ENCODE results near the gene ABL1.

Gene ABL1

DNA sequence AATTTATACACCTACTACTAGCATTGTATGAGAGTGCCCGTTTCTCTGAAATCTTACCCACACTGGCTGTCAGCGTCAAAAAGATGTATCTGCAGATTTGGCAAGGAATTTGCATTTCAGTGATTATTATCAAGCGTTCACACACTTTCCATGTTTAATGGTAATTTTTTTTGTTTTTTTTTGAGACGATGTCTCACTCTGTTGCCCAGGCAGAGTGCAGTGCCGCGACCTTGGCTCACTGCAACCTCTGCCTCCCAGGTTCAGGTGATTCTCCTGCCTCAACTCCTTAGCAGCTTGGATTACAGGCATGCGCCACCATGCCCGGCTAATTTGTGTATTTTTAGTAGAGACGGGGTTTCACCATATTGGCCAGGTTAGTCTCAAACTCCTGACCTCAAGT, 14.3 kb downstream of the ABL1 start:
- DNase-seq (ENCODE audit: low read depth in 2 of 2): no peak

DNA sequence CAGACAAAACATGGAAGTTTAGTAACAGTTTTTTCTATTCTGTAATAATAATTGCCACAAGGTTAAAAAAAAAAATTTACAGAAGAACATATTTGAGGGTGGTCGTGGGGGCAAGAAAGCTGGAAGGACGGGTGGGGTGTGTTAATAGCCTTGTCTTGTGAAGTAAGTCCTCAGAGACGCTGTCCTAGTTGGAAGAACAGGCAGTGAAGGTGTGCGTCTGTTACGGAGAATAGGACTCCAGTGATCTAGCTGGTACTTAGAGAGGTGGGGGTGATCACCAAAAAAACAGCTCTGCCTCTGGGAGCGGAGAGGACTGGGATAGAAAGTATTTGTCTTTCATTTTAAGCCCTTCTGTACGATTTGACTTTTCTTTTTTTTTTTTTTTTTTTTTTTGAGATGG, 17.7 kb downstream of the ABL1 start:
- DNase-seq (ENCODE audit: low read depth in 2 of 2): no peak

DNA sequence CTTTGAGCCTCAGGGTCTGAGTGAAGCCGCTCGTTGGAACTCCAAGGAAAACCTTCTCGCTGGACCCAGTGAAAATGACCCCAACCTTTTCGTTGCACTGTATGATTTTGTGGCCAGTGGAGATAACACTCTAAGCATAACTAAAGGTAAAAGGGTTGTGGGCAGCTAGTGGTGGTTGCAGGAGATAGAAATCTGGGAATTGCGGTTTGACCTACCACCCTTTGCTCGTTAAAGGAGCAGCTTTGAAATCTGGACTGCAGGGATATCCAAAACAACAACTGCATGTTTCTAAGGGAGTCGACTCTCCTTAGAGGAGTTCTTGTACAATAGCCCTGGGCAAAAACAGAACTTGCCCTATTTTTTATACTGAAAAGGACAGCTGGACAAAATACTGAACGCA, 19.0 kb downstream of the ABL1 start:
- no peak for DNase-seq (ENCODE audit: low read depth in 2 of 2)

DNA sequence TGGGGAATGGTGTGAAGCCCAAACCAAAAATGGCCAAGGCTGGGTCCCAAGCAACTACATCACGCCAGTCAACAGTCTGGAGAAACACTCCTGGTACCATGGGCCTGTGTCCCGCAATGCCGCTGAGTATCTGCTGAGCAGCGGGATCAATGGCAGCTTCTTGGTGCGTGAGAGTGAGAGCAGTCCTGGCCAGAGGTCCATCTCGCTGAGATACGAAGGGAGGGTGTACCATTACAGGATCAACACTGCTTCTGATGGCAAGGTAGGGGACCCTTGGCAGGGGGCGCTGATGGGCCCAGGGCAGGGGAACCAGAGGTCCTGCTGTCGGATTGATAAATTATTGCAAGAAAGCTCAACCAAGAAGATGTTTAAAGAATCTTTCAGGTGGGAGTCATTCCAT, 19.8 kb downstream of the ABL1 start:
- no peak for DNase-seq (ENCODE audit: low read depth in 2 of 2)

DNA sequence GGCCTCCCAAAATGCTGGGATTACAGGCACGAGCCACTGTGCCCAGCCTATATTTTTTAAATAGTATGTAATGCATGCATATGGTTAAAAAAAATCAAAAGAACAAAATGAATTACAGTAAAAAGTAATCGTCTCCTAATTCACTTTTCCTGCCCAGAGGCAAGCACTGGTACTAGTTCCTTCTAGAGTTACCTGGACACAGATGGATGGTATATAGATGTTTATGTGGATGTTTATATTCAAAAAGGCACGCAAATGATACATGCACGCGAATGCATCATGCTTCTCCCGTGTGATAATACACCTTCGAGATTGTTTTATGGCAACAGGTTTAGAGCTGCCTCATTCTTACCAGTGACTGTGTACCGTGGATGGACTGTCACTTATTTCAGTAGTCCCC, 21.4 kb downstream of the ABL1 start:
- DNase-seq (ENCODE audit: low read depth in 2 of 2): no peak

DNA sequence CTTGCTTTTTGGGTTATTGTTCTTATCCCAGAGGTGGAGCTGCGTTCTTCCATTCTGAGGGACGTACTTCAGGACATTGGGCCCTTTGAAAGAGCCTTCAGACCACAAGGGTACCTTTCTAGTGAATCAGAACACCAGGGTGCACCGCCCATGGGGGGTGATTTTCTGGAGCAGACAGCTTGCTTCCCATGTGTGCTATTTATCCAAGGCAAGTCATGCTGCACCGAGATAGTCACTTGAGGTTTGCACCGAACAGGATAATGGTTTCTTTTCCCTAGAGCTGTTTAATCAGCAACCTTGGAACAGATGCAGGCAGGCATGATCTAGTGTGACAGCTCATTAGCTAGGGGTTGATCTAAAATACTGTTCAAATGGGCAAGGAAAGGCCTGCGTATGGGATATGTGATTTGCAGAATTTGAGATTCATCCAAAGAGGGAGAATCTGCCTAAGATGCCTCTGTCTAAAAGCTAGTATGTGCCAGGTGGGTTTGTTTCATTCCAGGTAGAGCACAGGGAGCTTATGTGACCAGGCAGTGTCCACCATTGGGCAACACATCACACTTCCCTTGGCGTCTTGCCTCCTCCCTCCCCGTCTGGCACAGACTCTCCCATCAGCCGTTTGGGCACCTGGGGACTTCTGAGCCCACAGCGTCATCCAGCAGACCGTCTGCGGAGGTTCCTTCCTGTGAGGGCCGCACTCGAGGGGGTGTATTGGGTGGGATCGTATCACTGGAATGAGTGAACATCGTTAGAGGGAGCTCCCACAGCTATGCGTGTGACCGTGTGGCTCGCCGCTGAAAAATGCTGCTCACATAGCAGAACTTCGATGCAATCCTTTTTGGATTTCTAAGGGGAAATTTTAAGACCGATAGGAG, 23.0 kb downstream of the ABL1 start:
- no peak for DNase-seq (ENCODE audit: low read depth in 2 of 2)

DNA sequence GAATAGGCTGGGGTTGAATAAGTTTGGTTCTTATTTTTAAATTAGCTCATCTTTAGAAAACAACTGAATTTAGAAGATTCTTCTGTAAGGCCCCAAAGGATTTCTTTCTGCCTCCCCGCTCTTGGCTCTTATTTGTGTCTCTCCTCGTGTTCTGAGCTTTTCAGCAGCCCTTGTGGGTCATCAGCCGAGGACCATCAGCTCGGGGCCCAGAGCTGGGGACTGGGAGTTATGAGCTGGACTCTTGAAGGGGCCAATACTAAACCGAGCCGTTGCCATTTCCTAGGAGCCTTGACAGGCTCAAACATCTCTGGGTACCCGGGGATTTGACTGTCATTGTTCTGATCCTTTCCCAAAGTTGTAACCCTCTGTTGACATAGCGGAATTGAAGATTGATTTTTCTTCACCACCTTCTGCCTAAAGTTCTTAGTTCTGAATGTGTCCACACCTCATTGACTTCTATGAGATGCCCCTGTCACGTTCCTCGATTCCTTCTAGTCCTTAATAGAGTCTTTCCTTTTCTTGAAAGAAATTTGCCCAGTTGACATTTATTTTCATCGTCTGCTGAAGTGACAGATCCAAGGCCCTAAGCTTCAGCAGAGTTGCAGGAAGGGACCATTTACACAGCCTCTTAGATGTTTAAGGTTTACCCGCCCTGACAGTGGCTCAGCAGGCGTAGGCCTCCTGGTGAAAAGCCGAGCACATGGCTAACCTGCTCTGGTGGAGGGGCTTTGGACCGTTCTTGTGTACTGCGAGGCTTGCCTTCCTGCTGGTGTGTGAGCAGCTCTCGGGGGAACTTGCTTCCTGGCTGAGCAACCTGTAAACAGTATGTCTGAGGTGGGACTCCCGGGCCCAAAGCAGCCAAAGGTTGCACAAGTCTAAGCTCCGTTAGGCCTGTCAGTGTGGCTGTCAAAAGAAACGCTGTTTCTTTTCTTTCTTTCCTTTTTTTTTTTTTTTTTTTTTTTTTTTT, 24.0 kb downstream of the ABL1 start:
- no peak for DNase-seq (ENCODE audit: low read depth in 2 of 2)

DNA sequence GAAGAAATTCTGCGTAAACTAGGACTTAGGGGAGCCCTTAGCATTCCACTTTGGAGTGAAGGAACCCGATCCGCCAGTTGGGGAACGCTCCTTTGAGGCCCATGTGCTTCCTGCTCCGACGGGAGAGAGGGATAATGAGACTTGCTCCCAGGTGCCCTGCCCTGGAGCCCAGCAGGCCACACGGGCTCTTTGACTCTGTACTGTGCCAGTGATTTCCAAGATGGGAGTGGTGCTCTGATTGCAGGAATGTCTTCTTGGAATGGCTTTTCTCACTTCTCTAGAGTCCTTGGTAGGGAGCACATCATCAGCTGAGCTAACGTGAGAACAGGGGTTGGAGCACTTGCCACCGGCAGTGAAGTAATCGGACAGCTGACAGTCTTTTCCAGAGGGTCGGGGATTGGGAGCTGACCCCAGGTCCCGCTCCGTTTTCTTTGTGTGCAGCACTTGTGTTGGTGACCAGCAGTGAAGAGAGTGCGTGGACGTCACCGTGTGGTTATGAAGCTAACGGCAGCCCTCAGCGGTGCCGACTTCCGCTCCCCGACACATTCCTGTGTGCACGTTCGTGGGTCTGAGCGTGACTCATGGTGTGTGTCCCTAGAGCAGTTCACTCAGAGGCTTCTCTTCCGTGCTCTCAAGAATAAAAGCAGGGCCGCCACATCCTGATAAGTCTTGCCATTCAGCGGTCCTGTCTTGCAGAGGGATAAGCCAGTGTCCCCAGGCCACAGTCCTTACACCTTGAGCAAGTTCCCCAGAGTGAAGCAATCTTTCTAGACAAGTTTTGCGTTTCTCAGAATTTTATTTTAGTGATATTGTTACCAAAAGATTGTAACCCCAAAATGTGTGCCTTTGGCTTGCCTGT, 25.6 kb downstream of the ABL1 start:
- no peak for DNase-seq (ENCODE audit: low read depth in 2 of 2)

DNA sequence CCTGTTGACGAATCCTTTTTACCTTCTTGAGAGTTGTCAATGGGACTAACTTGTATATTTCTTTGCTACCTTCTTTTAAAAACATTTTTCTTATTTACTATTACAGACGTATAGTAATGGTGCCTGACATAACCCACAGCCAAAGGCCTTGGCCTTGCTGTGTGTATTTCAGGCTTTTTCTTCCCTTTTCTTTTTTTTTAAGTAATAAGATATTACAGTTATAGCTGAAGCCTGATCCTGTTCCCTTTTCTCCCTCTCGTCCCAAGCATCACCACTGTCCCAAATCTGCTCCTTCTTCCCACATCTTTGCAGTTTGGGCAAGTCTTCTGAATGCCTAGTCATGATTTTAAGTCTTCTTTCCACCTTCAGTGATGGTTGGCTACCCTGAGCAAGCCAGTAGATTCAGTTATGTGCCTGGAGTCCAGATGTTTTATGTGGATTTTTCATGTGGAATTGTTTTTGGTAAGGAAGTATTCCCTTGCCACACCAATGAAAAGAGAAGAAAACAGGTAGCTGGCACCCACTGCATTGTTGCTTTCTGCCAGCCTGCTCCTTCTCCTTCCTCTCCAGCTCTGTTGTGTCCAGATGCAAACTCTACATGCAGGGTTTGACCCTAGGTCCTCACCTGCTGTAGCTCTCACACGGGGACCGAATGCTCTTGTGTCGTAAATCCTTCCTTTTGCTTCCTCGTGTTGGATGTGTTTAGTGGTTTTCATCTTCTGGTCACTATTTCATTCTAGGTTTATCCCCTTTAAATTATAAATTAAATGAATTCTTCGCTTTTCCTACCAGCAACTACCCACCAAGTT, 26.5 kb downstream of the ABL1 start:
- DNase-seq (ENCODE audit: low read depth in 2 of 2): no peak

DNA sequence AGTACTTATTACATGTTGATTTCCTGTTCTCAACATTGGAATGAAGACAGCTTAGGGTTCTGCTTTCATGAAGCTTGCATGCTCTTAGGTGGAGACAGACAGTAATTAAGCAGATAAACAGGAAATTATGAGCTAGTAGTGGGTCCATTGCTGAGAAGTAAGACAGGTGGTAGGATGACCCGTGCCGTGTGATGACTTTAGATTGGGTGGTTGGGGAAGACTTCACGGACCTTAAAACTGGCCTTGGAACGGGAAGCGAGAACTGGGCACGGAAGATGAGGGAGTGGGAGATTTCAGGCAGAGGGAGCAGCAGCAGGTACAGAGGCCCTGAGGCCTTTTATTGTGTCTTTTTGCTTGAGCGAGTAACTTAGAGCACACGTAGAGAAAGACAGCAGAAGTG, 27.2 kb downstream of the ABL1 start:
- DNase-seq (ENCODE audit: low read depth in 2 of 2): no peak

DNA sequence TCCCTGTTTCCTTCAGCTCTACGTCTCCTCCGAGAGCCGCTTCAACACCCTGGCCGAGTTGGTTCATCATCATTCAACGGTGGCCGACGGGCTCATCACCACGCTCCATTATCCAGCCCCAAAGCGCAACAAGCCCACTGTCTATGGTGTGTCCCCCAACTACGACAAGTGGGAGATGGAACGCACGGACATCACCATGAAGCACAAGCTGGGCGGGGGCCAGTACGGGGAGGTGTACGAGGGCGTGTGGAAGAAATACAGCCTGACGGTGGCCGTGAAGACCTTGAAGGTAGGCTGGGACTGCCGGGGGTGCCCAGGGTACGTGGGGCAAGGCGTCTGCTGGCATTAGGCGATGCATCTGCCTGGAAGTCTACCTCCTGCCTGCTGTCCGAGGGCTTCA, 27.7 kb downstream of the ABL1 start:
- DNase-seq (ENCODE audit: low read depth in 2 of 2): no peak

DNA sequence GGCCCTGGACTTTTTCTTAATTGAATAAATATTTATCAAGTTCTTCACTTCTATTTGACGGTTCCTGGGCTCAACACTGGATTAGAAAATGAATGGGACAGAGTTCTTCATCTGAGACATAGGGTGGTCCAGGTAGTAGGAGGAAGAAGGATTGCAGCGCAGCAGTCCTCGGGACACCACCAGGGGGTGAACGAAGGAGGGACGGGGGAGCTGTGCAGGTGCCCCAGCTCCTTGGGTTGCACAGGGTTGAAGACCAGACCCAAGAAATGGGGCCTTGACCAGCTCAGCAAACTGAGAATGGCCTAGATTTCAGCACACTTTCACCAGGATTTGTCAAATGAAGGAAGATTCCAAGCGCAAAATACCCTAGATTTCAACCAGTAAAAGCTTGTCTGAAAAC, 29.5 kb downstream of the ABL1 start:
- no peak for DNase-seq (ENCODE audit: low read depth in 2 of 2)

DNA sequence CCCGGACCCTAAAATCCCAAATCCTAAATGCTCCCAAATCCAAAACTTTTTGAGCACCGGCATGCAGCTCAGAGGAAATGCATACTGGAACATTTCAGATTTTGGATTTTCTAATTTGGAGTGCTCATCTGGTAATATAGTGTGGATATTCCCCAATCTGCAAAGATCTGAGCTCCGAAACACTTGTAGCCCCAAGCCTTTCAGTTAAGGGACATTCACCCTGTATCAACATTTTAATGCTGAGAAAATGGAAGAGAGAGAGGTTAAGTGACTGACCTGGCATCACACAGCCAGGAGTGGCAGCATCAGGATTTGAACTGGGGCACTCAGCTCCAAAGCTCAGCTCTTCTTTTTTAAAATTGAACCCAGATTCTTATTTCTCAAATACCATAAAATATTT, 30.9 kb downstream of the ABL1 start:
- no peak for DNase-seq (ENCODE audit: low read depth in 2 of 2)

DNA sequence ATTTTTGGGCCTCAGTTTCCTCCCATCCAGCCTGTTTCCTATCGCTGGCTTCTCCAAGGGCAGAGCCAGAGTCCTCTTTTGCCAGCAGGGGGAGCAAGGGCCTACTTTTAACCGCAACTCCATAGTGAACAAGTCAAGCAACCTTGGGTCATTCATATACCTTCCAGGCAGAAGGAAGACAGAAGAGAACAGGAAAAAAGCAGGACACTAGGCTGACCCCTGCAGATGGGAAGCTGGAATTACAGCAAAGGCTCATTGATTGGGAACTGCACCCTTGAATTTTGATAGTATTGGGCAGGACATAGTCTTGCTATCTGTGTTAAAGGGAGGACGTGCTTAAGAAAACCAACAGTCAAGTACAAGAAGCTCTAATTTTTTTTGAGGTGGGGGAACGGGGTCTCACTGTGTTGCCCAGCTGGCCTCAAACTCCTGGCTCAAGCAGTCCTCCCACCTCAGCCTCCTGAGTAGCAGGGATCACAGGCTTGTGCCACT, 31.5 kb downstream of the ABL1 start:
- peak; percentile 16 to 44 for DNase-seq (ENCODE audit: low read depth in 2 of 2)

DNA sequence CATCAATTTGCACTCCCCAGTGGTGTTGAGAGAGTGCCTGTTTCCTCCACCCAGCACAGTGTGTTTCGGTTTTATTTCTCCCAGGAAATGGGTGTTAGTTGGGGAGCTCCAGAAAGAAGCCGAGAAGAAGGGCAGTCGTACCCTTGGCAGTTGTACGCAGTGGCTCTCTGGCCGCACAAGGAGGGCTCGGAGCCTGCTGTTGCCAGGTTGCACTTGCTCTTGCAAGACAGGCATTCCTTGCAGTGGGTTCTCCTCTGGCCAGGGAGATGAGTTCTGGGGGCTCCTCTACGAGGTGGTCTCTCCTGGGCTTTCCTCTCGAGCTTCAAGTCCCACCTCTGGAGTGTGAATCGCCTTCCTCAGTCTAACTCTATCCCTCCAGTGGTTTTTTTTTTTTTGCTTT, 32.5 kb downstream of the ABL1 start:
- no peak for DNase-seq (ENCODE audit: low read depth in 2 of 2)

DNA sequence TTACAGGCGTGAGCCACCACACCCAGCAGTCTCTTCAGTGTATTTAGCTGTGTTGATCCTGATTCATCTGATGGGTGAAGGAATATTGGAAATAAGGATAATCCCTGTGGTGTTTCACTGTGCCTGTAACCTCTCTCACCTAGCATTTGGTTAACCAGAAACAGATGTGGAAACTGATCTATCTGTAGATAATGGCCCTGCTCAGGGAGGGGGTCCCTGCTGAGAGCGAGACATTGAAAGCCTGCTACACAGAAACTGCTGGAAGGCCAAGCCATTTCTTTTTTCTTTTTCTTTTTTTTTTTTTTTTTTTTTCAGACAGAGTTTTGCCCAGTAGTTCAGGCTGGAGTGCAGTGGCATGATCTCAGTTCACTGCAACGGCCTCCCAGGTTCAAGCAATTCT, 33.2 kb downstream of the ABL1 start:
- no peak for DNase-seq (ENCODE audit: low read depth in 2 of 2)

DNA sequence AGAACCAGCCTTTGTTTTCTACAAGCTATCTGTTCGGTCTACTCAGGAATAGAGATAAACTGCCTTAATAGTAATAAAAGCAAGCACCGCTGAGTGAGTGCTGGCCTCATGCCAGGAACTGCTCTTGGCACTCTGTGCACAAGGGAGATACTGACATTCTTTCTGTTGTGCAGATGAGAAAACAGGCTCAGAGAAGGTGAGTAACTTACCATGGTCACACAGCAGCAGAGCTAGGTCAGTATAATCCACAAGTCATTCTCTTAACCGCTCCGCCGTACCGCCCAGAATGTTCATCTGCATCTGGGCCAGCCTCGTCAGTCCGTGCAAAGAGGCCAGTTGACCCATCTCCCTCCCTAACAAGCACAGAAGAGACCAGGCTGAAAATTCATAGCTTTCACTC, 34.2 kb downstream of the ABL1 start:
- no peak for DNase-seq (ENCODE audit: low read depth in 2 of 2)

DNA sequence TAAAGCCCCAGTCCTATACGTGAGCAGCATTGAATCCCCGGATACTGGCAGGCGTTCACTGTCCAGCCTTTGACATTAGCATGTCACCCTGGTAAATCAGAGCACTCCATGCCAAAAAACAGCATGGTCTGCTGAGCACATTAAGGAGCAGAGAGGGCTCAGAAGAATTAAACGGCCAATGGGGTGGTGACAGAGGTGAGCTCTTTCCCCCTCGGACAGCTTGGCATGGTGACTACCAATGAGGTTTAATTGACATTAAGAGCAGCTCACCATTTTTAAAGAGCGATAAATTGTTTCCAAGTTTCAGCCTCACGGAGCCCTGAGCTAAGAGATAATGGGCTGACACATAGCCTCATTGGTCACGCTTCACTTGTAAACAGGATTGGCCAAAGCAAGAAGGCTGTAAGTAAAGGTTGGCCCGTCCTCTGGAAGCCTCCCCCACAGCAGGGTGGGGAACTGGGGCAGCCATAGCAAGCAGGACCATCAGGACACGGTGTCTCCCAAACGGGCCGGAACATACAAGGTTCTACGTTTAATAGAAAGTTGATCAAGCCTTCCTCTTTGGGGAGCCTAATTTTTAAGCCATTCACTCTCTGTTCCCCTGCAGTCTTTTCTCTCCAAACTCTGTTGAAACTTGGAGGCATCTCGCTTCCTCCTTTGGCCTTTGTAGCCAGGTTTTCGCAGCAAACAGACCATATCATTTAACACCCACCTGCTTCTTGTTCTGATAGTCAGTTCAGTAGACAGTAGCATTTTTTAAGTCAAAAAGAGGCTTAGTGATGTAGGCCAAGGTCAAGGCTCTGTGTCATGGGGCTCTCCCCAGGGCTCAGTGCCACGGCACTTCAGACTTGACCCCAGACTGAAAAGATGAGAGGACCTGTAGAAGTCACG, 35.7 kb downstream of the ABL1 start:
- DNase-seq (ENCODE audit: low read depth in 2 of 2): no peak

DNA sequence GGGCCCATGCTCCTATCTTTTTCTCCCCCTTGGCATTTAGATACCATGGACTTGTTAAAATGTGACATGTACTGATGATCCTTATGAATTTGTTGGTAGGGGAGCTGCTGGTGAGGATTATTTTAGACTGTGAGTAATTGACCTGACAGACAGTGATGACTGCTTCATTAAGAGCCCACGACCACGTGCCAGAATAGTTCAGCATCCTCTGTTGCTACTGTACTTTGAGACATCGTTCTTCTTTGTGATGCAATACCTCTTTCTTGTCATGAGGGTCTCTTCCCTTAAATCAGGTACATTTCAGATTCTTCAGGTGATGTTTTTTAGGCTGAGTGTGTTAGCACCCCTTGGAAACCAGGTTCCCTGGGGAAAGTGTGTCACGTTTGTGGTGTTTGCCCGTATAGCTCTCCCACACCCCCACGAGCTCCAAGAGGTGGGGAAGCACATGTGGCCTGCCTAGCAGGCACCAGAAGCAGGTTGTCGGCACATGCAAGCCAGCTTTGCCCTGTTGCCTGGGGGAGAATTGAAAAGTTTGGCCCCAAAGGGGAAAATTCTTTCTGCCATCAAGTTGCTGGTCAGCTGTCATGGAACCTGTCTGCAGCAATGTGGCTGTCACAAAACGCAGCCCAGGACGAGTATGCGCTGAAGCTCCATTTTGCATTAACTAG, 36.5 kb downstream of the ABL1 start:
- no peak for DNase-seq (ENCODE audit: low read depth in 2 of 2)
